ENCODE data around the gene CCM2L.

Gene CCM2L

DNA sequence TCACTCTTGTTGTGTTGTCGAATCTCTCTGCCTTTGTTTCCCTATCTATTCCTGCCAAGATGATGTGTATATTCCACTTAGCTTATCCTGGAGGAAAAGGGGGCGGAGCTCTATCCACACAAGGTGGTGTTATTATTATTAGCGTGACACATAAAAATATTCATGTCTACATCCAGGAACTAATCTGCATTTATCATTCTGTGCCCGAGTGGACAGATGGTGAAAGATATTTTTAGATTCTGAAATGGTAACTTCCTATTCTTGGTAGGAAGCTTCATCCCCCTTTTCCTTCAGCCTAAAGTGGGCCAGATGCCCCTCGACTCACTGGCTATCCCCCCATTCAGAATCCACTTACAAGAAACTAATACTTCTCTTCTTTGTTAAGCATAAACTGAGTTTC, 40.2 kb upstream of the CCM2L start:
- Histone ChIP-seq H3K4me2 (ENCODE audit: low read length) (no peak overlapping the region), H3K79me2 (ENCODE audit: control insufficient read depth, low read length) (no peaks in the 10 kb centered on the region), H3K27me3 (ENCODE audit: control insufficient read depth, low read length) (peaks cover 46% of the 10 kb centered on the region), H3K4me3 (ENCODE audit: low read length) (no peak overlapping the region), H3K36me3 (ENCODE audit: control insufficient read depth, low read length) (no peaks in the 10 kb centered on the region), H4K20me1 (ENCODE audit: control insufficient read depth, insufficient read depth, low read depth, low read length) (no peaks in the 10 kb centered on the region), H3F3A (ENCODE audit: control insufficient read depth, insufficient read depth) (no peaks in the 10 kb centered on the region), H3K9me2 (replicated peaks; ENCODE audit: control insufficient read depth, low read length) (no peaks in the 10 kb centered on the region), H3K27ac (ENCODE audit: low read depth, low read length) (no peak overlapping the region), H3K4me1 (ENCODE audit: control insufficient read depth, low read length) (peaks cover 3% of the 10 kb centered on the region; the same call in 1 of the 2 replicates), H3K9me3 (ENCODE audit: control insufficient read depth, insufficient read depth, low read length) (no peaks in the 10 kb centered on the region)
- TF ChIP-seq CTCF (IDR thresholded peaks at IDR 0.05; ENCODE audit: low read depth, low read length, poor library complexity, severe bottlenecking) (no peak), EZH2phosphoT487 (IDR thresholded peaks at IDR 0.05; ENCODE audit: borderline replicate concordance, low read length) (no peak)

DNA sequence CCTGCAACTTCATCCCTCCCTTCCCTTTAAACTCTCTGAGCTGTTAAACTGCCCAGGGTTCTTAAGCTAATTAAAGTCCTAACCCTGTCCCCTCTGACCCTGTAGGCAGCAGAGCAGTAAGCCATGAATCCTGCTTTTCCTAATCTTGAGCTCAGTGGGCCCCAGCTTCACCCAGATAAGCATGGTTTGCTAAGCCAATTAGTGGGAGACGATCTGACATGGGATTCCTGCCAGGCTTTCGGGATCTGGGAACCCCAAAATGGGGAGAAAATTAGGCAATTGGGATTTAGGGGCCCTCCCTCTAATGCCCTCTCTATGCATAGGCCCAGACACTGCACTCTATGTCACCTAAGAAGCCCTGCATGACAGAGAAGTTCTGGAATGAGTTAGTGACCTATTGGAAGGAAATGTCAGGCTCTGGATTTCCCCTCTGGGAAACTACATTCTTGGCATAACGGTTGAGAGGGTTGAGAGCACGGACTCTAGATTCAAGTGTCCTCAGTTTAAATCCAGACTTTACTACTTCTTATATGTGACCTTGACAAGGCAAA, 37.7 kb upstream of the CCM2L start:
- Histone ChIP-seq H3K79me2 (ENCODE audit: control insufficient read depth, low read length) (no peaks in the 10 kb centered on the region), H3K9me2 (replicated peaks; ENCODE audit: control insufficient read depth, low read length) (no peaks in the 10 kb centered on the region), H3K4me2 (ENCODE audit: low read length) (no peak overlapping the region), H3K4me3 (ENCODE audit: low read length) (no peak overlapping the region), H3K9me3 (ENCODE audit: control insufficient read depth, insufficient read depth, low read length) (no peaks in the 10 kb centered on the region), H3K4me1 (ENCODE audit: control insufficient read depth, low read length) (no peaks in the 10 kb centered on the region), H4K20me1 (ENCODE audit: control insufficient read depth, insufficient read depth, low read depth, low read length) (no peaks in the 10 kb centered on the region), H3K27ac (ENCODE audit: low read depth, low read length) (no peak overlapping the region), H3F3A (ENCODE audit: control insufficient read depth, insufficient read depth) (no peaks in the 10 kb centered on the region), H3K27me3 (ENCODE audit: control insufficient read depth, low read length) (peaks cover 39% of the 10 kb centered on the region), H3K36me3 (ENCODE audit: control insufficient read depth, low read length) (no peaks in the 10 kb centered on the region)
- no peak for TF ChIP-seq CTCF (IDR thresholded peaks at IDR 0.05; ENCODE audit: low read depth, low read length, poor library complexity, severe bottlenecking)
- TF ChIP-seq EZH2phosphoT487 (IDR thresholded peaks at IDR 0.05; ENCODE audit: borderline replicate concordance, low read length) = no peak

DNA sequence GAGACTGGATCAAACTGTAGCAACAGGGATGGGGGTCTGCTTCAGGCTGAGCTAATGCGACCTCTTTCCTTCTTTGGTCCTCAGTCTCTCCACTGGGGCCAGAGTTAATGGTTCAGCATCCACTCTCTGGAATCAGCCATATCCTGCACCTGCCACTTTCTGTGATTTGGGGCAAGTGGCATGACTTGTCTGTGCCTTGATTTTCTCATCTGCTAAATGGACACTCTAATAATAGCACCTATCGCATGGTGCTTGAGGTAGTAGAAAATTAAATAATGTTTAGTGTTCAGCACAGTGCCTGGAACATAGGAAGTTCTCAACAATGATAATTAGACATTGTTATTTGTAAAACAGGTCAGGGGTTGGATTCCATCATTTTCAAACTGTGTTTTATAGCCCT, 35.9 kb upstream of the CCM2L start:
- Histone ChIP-seq H3K4me1 (ENCODE audit: control insufficient read depth, low read length) (no peaks in the 10 kb centered on the region), H3K9me2 (replicated peaks; ENCODE audit: control insufficient read depth, low read length) (no peaks in the 10 kb centered on the region), H4K20me1 (ENCODE audit: control insufficient read depth, insufficient read depth, low read depth, low read length) (no peaks in the 10 kb centered on the region), H3K4me2 (ENCODE audit: low read length) (no peak overlapping the region), H3F3A (ENCODE audit: control insufficient read depth, insufficient read depth) (no peaks in the 10 kb centered on the region), H3K27ac (ENCODE audit: low read depth, low read length) (no peak overlapping the region), H3K9me3 (ENCODE audit: control insufficient read depth, insufficient read depth, low read length) (no peaks in the 10 kb centered on the region), H3K4me3 (ENCODE audit: low read length) (no peak overlapping the region), H3K36me3 (ENCODE audit: control insufficient read depth, low read length) (no peaks in the 10 kb centered on the region), H3K27me3 (ENCODE audit: control insufficient read depth, low read length) (peaks cover 33% of the 10 kb centered on the region), H3K79me2 (ENCODE audit: control insufficient read depth, low read length) (no peaks in the 10 kb centered on the region)
- no peak for TF ChIP-seq CTCF (IDR thresholded peaks at IDR 0.05; ENCODE audit: low read depth, low read length, poor library complexity, severe bottlenecking)
- TF ChIP-seq EZH2phosphoT487 (IDR thresholded peaks at IDR 0.05; ENCODE audit: borderline replicate concordance, low read length) = no peak
